Glutamatergic neuron (in vitro differentiated cells): Measurements from ENCODE around the gene ANKRD36C. TPM values are rescaled to one million over a fixed set of nuclear protein-coding genes. Genes with fewer than 3 reads are reported as not detected.
"Not testable (repeated sequence)": the region's sequence is repeated elsewhere in the genome, so short reads cannot be mapped to it uniquely, and the experiment has no call there.

ENCODE experiments used
- DNase-seq: peaks from one replicate; pipeline ENCODE4 v3.0.0; 2022
- H3K27ac Mint-ChIP-seq: one replicate; pipeline ENCODE4 v1.8.0; 2020; ENCODE audit warnings: mild to moderate bottlenecking, mixed read lengths, inconsistent platforms; ENCODE audit not compliant: unreplicated experiment
- H3K27me3 Mint-ChIP-seq: one replicate; pipeline ENCODE4 v1.8.0; 2020; ENCODE audit warnings: mild to moderate bottlenecking, moderate library complexity, mixed read lengths, inconsistent platforms; ENCODE audit not compliant: unreplicated experiment
- H3K36me3 Mint-ChIP-seq: one replicate; pipeline ENCODE4 v1.8.0; 2020; ENCODE audit warnings: mild to moderate bottlenecking, mixed read lengths, inconsistent platforms; ENCODE audit not compliant: unreplicated experiment
- H3K4me1 Mint-ChIP-seq: one replicate; pipeline ENCODE4 v1.8.0; 2020; ENCODE audit warnings: mild to moderate bottlenecking, low read depth, mixed read lengths, inconsistent platforms; ENCODE audit not compliant: unreplicated experiment
- H3K4me3 Mint-ChIP-seq: one replicate; pipeline ENCODE4 v1.8.0; 2020; ENCODE audit warnings: mild to moderate bottlenecking, mixed read lengths, inconsistent platforms; ENCODE audit not compliant: unreplicated experiment
- H3K9me3 Mint-ChIP-seq: one replicate; pipeline ENCODE4 v1.8.0; 2020; ENCODE audit warnings: mild to moderate bottlenecking, moderate library complexity, mixed read lengths, inconsistent platforms; ENCODE audit not compliant: unreplicated experiment
- CTCF ChIP-seq: fragments of 200-600 bp; sonication (generic); IDR thresholded peaks from one replicate; pipeline ENCODE4 v1.5.0; 2021; ENCODE audit not compliant: partially characterized antibody, unreplicated experiment
- total RNA-seq: library from RNA; stranded (reverse); fragmentation: NEBNext Ultra II Directional; extraction: Animal tissue kit (Norgen Biotek cat#: 25700); gene quantifications from one replicate; pipeline ENCODE4 v1.2.1, GENCODE V29; 2021; ENCODE audit not compliant: unreplicated experiment

Gene ANKRD36C
- total RNA-seq, 1 donor from 2014 or later: 75.7 TPM

GRCh38 chr2:95930740-95931139, 60.9 kb downstream of the ANKRD36C start:
- H3K27me3 Mint-ChIP-seq, H3K4me3 Mint-ChIP-seq, H3K4me1 Mint-ChIP-seq, DNase-seq, H3K27ac Mint-ChIP-seq, H3K9me3 Mint-ChIP-seq, H3K36me3 Mint-ChIP-seq: not testable (repeated sequence)

- not testable (repeated sequence) for H3K27me3 Mint-ChIP-seq, H3K9me3 Mint-ChIP-seq, H3K4me3 Mint-ChIP-seq, H3K4me1 Mint-ChIP-seq, DNase-seq, H3K36me3 Mint-ChIP-seq, H3K27ac Mint-ChIP-seq
These were observed 74.6 kb downstream of the ANKRD36C start for GRCh38 chr2:95917007-95917406.

- H3K9me3 Mint-ChIP-seq, H3K27ac Mint-ChIP-seq, H3K4me1 Mint-ChIP-seq, H3K27me3 Mint-ChIP-seq, DNase-seq, H3K36me3 Mint-ChIP-seq, H3K4me3 Mint-ChIP-seq: not testable (repeated sequence)
These were observed 76.5 kb downstream of the ANKRD36C start for GRCh38 chr2:95915131-95915530.

- not testable (repeated sequence) for H3K4me3 Mint-ChIP-seq, H3K4me1 Mint-ChIP-seq
These were observed 80.2 kb downstream of the ANKRD36C start for GRCh38 chr2:95911431-95911830.

GRCh38 chr2:95894443-95894842, 97.2 kb downstream of the ANKRD36C start:
- H3K4me3 Mint-ChIP-seq, DNase-seq, H3K9me3 Mint-ChIP-seq, H3K27ac Mint-ChIP-seq, H3K36me3 Mint-ChIP-seq, H3K27me3 Mint-ChIP-seq, H3K4me1 Mint-ChIP-seq: not testable (repeated sequence)

More at GRCh38 chr2:95911431-95911830, 80.2 kb downstream of the ANKRD36C start:
- H3K27ac Mint-ChIP-seq, H3K36me3 Mint-ChIP-seq, H3K9me3 Mint-ChIP-seq, DNase-seq, H3K27me3 Mint-ChIP-seq: not testable (repeated sequence)

GRCh38 chr2:95867929-95868328, 123.7 kb downstream of the ANKRD36C start:
- H3K27me3 Mint-ChIP-seq, H3K4me1 Mint-ChIP-seq, H3K27ac Mint-ChIP-seq, H3K4me3 Mint-ChIP-seq, H3K9me3 Mint-ChIP-seq, H3K36me3 Mint-ChIP-seq, DNase-seq: not testable (repeated sequence)

GRCh38 chr2:95867047-95867677, 124.5 kb downstream of the ANKRD36C start:
- not testable (repeated sequence) for H3K9me3 Mint-ChIP-seq, H3K36me3 Mint-ChIP-seq, H3K4me1 Mint-ChIP-seq, H3K27ac Mint-ChIP-seq, H3K27me3 Mint-ChIP-seq, DNase-seq, H3K4me3 Mint-ChIP-seq

GRCh38 chr2:95862121-95862520, 129.5 kb downstream of the ANKRD36C start:
- H3K4me3 Mint-ChIP-seq, DNase-seq, H3K36me3 Mint-ChIP-seq: not testable (repeated sequence)

GRCh38 chr2:95836151-95836550, 155.5 kb downstream of the ANKRD36C start:
- Mint-ChIP-seq H3K36me3 (peaks cover 16% of the 10 kb centered on the region), H3K4me1 (no peaks in the 10 kb centered on the region), H3K9me3 (peaks cover 1% of the 10 kb centered on the region), H3K4me3 (no peak overlapping the region), H3K27ac (no peak overlapping the region), H3K27me3 (no peaks in the 10 kb centered on the region)
- no peak for TF ChIP-seq CTCF
- no peak for DNase-seq

More at GRCh38 chr2:95862121-95862520, 129.5 kb downstream of the ANKRD36C start:
- not testable (repeated sequence) for H3K9me3 Mint-ChIP-seq, H3K4me1 Mint-ChIP-seq, H3K27me3 Mint-ChIP-seq, H3K27ac Mint-ChIP-seq

- H3K27ac Mint-ChIP-seq, H3K27me3 Mint-ChIP-seq, H3K4me3 Mint-ChIP-seq, DNase-seq, H3K9me3 Mint-ChIP-seq, H3K4me1 Mint-ChIP-seq: not testable (repeated sequence)
- H3K36me3 Mint-ChIP-seq: peaks cover 26% of the 10 kb centered on the region
These were observed 157.3 kb downstream of the ANKRD36C start for GRCh38 chr2:95834077-95835013.

- peaks cover 35% of the 10 kb centered on the region for H3K9me3 Mint-ChIP-seq
- not testable (repeated sequence) for DNase-seq, H3K27ac Mint-ChIP-seq, H3K4me3 Mint-ChIP-seq, H3K27me3 Mint-ChIP-seq, H3K4me1 Mint-ChIP-seq
- peaks cover 48% of the 10 kb centered on the region for H3K36me3 Mint-ChIP-seq
These were observed 167.4 kb downstream of the ANKRD36C start for GRCh38 chr2:95824218-95824617.
